Panc1 (cell line): ENCODE data around the gene CACNA1I. TPM values are rescaled to one million over a fixed set of nuclear protein-coding genes. Genes with fewer than 3 reads are reported as not detected.

Experiments
- ATAC-seq: fragments of 200-7000 bp; cut with Tn5 transposase; 2 replicates; pipeline ENCODE4 v1.9.1; 2020; ENCODE audit warnings: mild to moderate bottlenecking, moderate library complexity
- BruUV-seq: library from RNA; stranded (reverse); fragments of 400-500 nt; replicated peaks from 2 replicates; lab custom pipeline; 2021; lab: Mats Ljungman, UMichigan
- CTCF ChIA-PET: fragments of 300-600 bp; sonication (Branson Sonifier 250); formaldehyde crosslinking; loops from one replicate; lab custom pipeline; 2022; ENCODE audit warnings: antibody characterized with exemption; lab: Charles Lee
- POLR2A ChIA-PET: fragments of 300-600 bp; sonication (Branson Sonifier 250); formaldehyde crosslinking; loops from one replicate; lab custom pipeline; 2022; ENCODE audit warnings: antibody characterized with exemption; lab: Charles Lee
- DNase-seq: peaks from one replicate; pipeline ENCODE4 v3.0.0-alpha.2; 2010; ENCODE audit warnings: low read depth, low spot score
- H3K27ac ChIP-seq: 2 replicates; pipeline ENCODE4 v1.5.1; 2011; ENCODE audit warnings: mild to moderate bottlenecking, low read length, inconsistent platforms
- H3K27me3 ChIP-seq: fragments of 200-500 bp; sonication (Bioruptor generic); 2 replicates; pipeline ENCODE4 v1.6.0; 2014; ENCODE audit warnings: low read length, inconsistent platforms; ENCODE audit not compliant: control insufficient read depth, insufficient read depth
- H3K36me3 ChIP-seq: fragments of 200-500 bp; sonication (Bioruptor generic); 2 replicates; pipeline ENCODE4 v1.5.1; 2014; ENCODE audit warnings: inconsistent platforms, mild to moderate bottlenecking, low read length, moderate library complexity; ENCODE audit not compliant: control insufficient read depth, insufficient read depth
- H3K4me1 ChIP-seq: 2 replicates; pipeline ENCODE4 v1.5.1; 2011; ENCODE audit warnings: inconsistent platforms, mild to moderate bottlenecking, low read length, moderate library complexity; ENCODE audit not compliant: control insufficient read depth, insufficient read depth
- H3K4me3 ChIP-seq, 2 experiments: 2 replicates each; pipeline ENCODE4 v1.5.1; 2011 to 2012; ENCODE audit warnings: low read depth in 2 of 2, low read length in 2 of 2, mild to moderate bottlenecking in 2 of 2, inconsistent platforms in 1 of 2, moderate library complexity in 1 of 2
- H3K9me3 ChIP-seq: fragments of 200-500 bp; sonication (Bioruptor generic); 2 replicates; pipeline ENCODE4 v1.5.1; 2014; ENCODE audit warnings: low read depth, mild to moderate bottlenecking, inconsistent platforms, low read length, moderate library complexity; ENCODE audit not compliant: control insufficient read depth, insufficient read depth
- POLR2AphosphoS5 ChIP-seq: IDR thresholded peaks from 2 replicates; pipeline ENCODE4 v1.6.1; 2012; ENCODE audit warnings: mild to moderate bottlenecking, low read depth, low read length, moderate library complexity
- SIN3A ChIP-seq: IDR thresholded peaks from 2 replicates; pipeline ENCODE4 v1.6.1; 2012; ENCODE audit warnings: low read depth, mild to moderate bottlenecking, low read length, moderate library complexity, borderline replicate concordance; ENCODE audit not compliant: insufficient read depth
- TCF7L2 ChIP-seq: IDR thresholded peaks from 2 replicates; pipeline ENCODE4 v1.6.1; 2011; ENCODE audit warnings: mild to moderate bottlenecking, low read depth, low read length, inconsistent platforms
- in situ Hi-C: cut with HindIII; loops from 2 replicates; pipeline ENCODE4 v1.10.0; 2016; ENCODE audit warnings: low sequenced_read_pairs, low pct_unique_long_range_greater_than_20kb
- intact Hi-C: fragments of 100-400 bp; cut with micrococcal nuclease; formaldehyde crosslinking; loops from one replicate; pipeline ENCODE4 v1.10.0; 2022; ENCODE audit not compliant: unreplicated experiment
- total RNA-seq: library from RNA; stranded (reverse); gene quantifications from one replicate; pipeline ENCODE4 v1.2.1, GENCODE V29; 2021; ENCODE audit not compliant: unreplicated experiment
- TF ChIP-seq, protein P1 (sequence below), 2 experiments: IDR thresholded peaks; 2 replicates each; pipeline ENCODE4 v1.6.1; 2011 to 2012; ENCODE audit warnings: low read depth in 2 of 2, control low read depth in 1 of 2, low read length in 1 of 2, mild to moderate bottlenecking in 1 of 2, moderate library complexity in 1 of 2; ENCODE audit not compliant: insufficient read depth in 1 of 2
- TF ChIP-seq, protein P2 (sequence below): fragments of 450-650 bp; IDR thresholded peaks from 2 replicates; pipeline ENCODE4 v1.5.1; 2017; ENCODE audit warnings: mild to moderate bottlenecking

The CACNA1I gene
- total RNA-seq, 1 experiment from 2014 or later, result 0.23 TPM

DNA sequence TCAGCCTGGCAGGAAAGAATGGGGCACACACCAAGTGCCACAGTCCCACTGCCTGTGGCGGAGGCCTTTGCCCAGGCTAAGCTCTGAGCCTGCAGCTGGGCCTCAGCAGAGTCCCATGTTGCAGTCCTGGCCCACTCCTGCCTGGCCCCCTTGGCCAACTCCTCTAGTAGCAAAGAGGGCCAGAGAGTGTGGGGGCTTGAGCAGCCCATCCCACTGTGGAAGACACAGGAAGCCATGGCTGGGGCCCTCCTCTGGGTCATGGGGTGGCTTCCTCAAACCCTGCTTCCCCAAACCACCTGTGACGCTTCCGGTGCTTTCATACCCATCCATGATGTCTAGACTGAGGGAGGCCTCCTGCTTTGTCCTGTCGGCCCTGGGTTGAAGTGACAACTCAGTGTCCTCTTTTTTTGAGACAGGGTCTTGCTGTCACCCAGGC is 43.8 kb upstream of the CACNA1I start:
- ATAC-seq, result no peak
- BruUV-seq, result no TSS peak
- no peak overlapping the region for H3K4me3 ChIP-seq
- intact Hi-C loops, result no loop called here
- ChIA-PET CTCF (no interaction called here), POLR2A (no interaction called here)
- DNase-seq, result no peak
- in situ Hi-C loops, result no loop called here
- no peaks in the 10 kb centered on the region; the same call in none of the 2 replicates for H3K36me3 ChIP-seq
- no peaks in the 10 kb centered on the region for H3K9me3 ChIP-seq
- H3K27ac ChIP-seq, result no peak overlapping the region
- no peaks in the 10 kb centered on the region for H3K27me3 ChIP-seq
- H3K4me1 ChIP-seq, result peaks cover 49% of the 10 kb centered on the region
- TF ChIP-seq POLR2AphosphoS5 (peak; percentile 23; the same call in 1 of the 2 replicates), SIN3A (no peak)

DNA sequence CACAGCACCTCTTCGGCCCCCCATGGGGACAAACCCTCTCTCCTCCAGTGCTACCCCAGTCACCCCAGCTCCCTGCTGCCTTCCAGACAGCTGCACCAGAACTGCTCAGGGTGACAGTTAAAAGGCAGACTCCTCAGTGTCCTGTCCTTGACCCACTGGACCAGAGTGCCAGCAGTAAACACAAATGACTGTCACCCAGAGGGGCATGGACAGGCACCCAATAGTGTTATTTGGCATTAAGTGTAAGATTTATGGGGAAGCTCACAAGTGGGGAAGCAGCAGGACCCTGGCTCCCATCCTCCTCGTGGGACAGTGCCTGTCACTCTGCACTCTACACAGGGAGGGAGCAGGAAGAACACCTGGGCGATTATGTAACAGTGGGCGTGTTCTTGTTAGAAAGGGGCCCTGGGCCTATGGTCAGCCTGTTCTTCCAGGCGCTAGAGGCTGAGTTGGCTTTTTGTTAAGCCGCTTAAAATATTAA is 43.0 kb upstream of the CACNA1I start:
- in situ Hi-C loops, result no loop called here
- BruUV-seq, result no TSS peak
- POLR2A ChIA-PET, result no interaction called here
- Histone ChIP-seq H3K4me1 (peaks cover 48% of the 10 kb centered on the region), H3K36me3 (peaks cover 4% of the 10 kb centered on the region), H3K27ac (0 out of 2 replicates have a peak overlapping the region, but pooled peaks have one; percentile 23), H3K4me3 (no peak overlapping the region), H3K27me3 (no peaks in the 10 kb centered on the region), H3K9me3 (no peaks in the 10 kb centered on the region)
- CTCF ChIA-PET, result no interaction called here
- DNase-seq (no peak), ATAC-seq (no peak)
- intact Hi-C loops, result no loop called here
- TF ChIP-seq TCF7L2 (no peak), SIN3A (no peak), POLR2AphosphoS5 (no peak)
- TF ChIP-seq, protein P1, sequence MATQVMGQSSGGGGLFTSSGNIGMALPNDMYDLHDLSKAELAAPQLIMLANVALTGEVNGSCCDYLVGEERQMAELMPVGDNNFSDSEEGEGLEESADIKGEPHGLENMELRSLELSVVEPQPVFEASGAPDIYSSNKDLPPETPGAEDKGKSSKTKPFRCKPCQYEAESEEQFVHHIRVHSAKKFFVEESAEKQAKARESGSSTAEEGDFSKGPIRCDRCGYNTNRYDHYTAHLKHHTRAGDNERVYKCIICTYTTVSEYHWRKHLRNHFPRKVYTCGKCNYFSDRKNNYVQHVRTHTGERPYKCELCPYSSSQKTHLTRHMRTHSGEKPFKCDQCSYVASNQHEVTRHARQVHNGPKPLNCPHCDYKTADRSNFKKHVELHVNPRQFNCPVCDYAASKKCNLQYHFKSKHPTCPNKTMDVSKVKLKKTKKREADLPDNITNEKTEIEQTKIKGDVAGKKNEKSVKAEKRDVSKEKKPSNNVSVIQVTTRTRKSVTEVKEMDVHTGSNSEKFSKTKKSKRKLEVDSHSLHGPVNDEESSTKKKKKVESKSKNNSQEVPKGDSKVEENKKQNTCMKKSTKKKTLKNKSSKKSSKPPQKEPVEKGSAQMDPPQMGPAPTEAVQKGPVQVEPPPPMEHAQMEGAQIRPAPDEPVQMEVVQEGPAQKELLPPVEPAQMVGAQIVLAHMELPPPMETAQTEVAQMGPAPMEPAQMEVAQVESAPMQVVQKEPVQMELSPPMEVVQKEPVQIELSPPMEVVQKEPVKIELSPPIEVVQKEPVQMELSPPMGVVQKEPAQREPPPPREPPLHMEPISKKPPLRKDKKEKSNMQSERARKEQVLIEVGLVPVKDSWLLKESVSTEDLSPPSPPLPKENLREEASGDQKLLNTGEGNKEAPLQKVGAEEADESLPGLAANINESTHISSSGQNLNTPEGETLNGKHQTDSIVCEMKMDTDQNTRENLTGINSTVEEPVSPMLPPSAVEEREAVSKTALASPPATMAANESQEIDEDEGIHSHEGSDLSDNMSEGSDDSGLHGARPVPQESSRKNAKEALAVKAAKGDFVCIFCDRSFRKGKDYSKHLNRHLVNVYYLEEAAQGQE (IDR thresholded peaks at IDR 0.05; ENCODE audit: insufficient read depth in 1 of 2, low read depth in 2 of 2, low read length in 1 of 2), result no peak
- TF ChIP-seq, protein P2, sequence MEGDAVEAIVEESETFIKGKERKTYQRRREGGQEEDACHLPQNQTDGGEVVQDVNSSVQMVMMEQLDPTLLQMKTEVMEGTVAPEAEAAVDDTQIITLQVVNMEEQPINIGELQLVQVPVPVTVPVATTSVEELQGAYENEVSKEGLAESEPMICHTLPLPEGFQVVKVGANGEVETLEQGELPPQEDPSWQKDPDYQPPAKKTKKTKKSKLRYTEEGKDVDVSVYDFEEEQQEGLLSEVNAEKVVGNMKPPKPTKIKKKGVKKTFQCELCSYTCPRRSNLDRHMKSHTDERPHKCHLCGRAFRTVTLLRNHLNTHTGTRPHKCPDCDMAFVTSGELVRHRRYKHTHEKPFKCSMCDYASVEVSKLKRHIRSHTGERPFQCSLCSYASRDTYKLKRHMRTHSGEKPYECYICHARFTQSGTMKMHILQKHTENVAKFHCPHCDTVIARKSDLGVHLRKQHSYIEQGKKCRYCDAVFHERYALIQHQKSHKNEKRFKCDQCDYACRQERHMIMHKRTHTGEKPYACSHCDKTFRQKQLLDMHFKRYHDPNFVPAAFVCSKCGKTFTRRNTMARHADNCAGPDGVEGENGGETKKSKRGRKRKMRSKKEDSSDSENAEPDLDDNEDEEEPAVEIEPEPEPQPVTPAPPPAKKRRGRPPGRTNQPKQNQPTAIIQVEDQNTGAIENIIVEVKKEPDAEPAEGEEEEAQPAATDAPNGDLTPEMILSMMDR, result no peak

DNA sequence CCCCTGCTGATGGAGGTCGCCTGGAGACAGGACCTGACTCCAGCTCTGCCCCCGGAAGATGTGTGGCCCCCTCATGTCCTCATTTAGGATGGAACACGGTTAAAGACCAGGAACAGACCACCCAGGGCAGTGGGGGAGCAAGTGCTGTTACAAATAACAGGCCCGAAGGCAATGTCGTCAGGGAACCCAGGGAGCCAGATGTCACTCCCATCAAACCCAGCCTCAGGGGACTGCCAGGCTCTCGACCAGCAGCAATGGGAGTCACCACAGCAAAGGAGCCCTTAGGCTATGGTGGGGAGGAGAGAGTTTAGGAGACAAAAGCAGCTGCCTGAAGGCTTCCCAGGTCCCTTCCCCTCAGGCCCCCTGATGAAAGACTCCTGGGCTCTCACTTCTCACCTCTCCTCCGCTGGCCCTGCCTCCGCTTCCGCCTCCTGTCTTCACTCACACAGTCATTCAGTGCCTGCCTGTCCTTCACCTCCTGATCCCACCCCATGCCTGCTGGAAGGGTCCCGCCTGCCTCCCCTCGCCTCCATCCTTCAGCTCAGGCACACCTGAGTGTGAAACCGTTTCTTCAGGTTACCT is 42.4 kb upstream of the CACNA1I start:
- peak overlapping the region; percentile 48; the same call in 1 of the 2 replicates for H3K27ac ChIP-seq

More for the DNA sequence above, 42.4 kb upstream of the CACNA1I start:
- BruUV-seq, result no TSS peak
- ATAC-seq, result no peak
- H3K9me3 ChIP-seq, result no peaks in the 10 kb centered on the region
- peaks cover 44% of the 10 kb centered on the region for H3K4me1 ChIP-seq
- intact Hi-C loops (no loop called here), in situ Hi-C loops (no loop called here)
- H3K27me3 ChIP-seq, result no peaks in the 10 kb centered on the region
- peaks cover 4% of the 10 kb centered on the region; the same call in 1 of the 2 replicates for H3K36me3 ChIP-seq
- H3K4me3 ChIP-seq, result no peak overlapping the region
- no peak for TF ChIP-seq TCF7L2
- TF ChIP-seq, protein P2, result no peak
- TF ChIP-seq, protein P1 (IDR thresholded peaks at IDR 0.05; ENCODE audit: insufficient read depth in 1 of 2, low read depth in 2 of 2, low read length in 1 of 2), result no peak
- TF ChIP-seq SIN3A, result no peak
- TF ChIP-seq POLR2AphosphoS5, result no peak
- DNase-seq, result no peak
- ChIA-PET CTCF (interaction anchor here (0.9 to 1.5 kb wide), 2 partner anchors 32 to 92 kb away, joined by 4 to 13 read pairs; no protein-coding TSS in a partner anchor), POLR2A (interaction anchor here (1.4 kb wide), 1 partner anchor 8 kb away, joined by 8 read pairs; the partner anchor contains the start of gene ATF4)
